WTC11 (cell line): ENCODE data around the gene GGA2. TPM values are rescaled to one million over a fixed set of nuclear protein-coding genes. Genes with fewer than 3 reads are reported as not detected.

Experiments used
- ATAC-seq: fragments of 200-7000 bp; cut with Tn5 transposase; 2 replicates; pipeline ENCODE4 v1.10.0; 2021; ENCODE audit warnings: mild to moderate bottlenecking, moderate library complexity
- CTCF ChIA-PET: fragments of 300-600 bp; sonication (Branson Sonifier 250); formaldehyde crosslinking; loops from one replicate; lab custom pipeline; 2021; ENCODE audit warnings: antibody characterized with exemption; lab: Charles Lee
- POLR2A ChIA-PET: fragments of 350-600 bp; sonication (Branson Sonifier 250); formaldehyde crosslinking; loops from one replicate; lab custom pipeline; 2021; ENCODE audit warnings: antibody characterized with exemption; lab: Charles Lee
- DNase-seq: peaks from one replicate; pipeline ENCODE4 v3.0.0; 2021; ENCODE audit warnings: low spot score
- H3K27ac Mint-ChIP-seq: 2 replicates; pipeline ENCODE4 v1.8.0; 2021; ENCODE audit warnings: mixed read lengths
- H3K27me3 Mint-ChIP-seq: 2 replicates; pipeline ENCODE4 v1.8.0; 2021; ENCODE audit warnings: low read depth, mild to moderate bottlenecking, moderate library complexity, mixed read lengths
- H3K36me3 Mint-ChIP-seq: 2 replicates; pipeline ENCODE4 v1.8.0; 2021; ENCODE audit warnings: mixed read lengths
- H3K4me1 Mint-ChIP-seq: 2 replicates; pipeline ENCODE4 v1.8.0; 2022; ENCODE audit warnings: mixed read lengths
- H3K4me3 Mint-ChIP-seq: 2 replicates; pipeline ENCODE4 v1.8.0; 2021; ENCODE audit warnings: mild to moderate bottlenecking, moderate library complexity, mixed read lengths
- H3K9me3 Mint-ChIP-seq: 2 replicates; pipeline ENCODE4 v1.8.0; 2021; ENCODE audit warnings: mixed read lengths
- AFF4 ChIP-seq: sonication (generic); formaldehyde crosslinking; IDR thresholded peaks from 2 replicates; pipeline ENCODE4 v1.8.1; 2023; ENCODE audit warnings: mild to moderate bottlenecking, missing genetic modification reagents, borderline replicate concordance
- ATF1 ChIP-seq: sonication (generic); formaldehyde crosslinking; IDR thresholded peaks from 2 replicates; pipeline ENCODE4 v1.8.1; 2023; ENCODE audit warnings: mild to moderate bottlenecking, moderate library complexity, missing genetic modification reagents
- ATF2 ChIP-seq: sonication (generic); formaldehyde crosslinking; IDR thresholded peaks from 2 replicates; pipeline ENCODE4 v1.8.1; 2022; ENCODE audit warnings: low read depth, missing genetic modification reagents, borderline replicate concordance
- ATF3 ChIP-seq: sonication (generic); formaldehyde crosslinking; conservative IDR thresholded peaks from 2 replicates; pipeline ENCODE4 v1.8.1; 2022; ENCODE audit warnings: mild to moderate bottlenecking, missing genetic modification reagents
- CBFB ChIP-seq: sonication (generic); formaldehyde crosslinking; IDR thresholded peaks from 2 replicates; pipeline ENCODE4 v1.8.1; 2022; ENCODE audit warnings: mild to moderate bottlenecking, low read depth, missing genetic modification reagents
- CTCF ChIP-seq: fragments of 200-600 bp; IDR thresholded peaks from 2 replicates; pipeline ENCODE4 v1.8.0; 2022; ENCODE audit warnings: antibody characterized with exemption
- E2F4 ChIP-seq: sonication (generic); formaldehyde crosslinking; IDR thresholded peaks from 2 replicates; pipeline ENCODE4 v1.8.1; 2022; ENCODE audit warnings: low read depth, mild to moderate bottlenecking, moderate library complexity, missing genetic modification reagents, borderline replicate concordance
- ELF4 ChIP-seq: sonication (generic); formaldehyde crosslinking; IDR thresholded peaks from 2 replicates; pipeline ENCODE4 v1.8.1; 2022; ENCODE audit warnings: low read depth, mild to moderate bottlenecking, moderate library complexity, missing genetic modification reagents
- EMX1 ChIP-seq: fragments of 250-450 bp; sonication (Bioruptor Pico); IDR thresholded peaks from 2 replicates; pipeline ENCODE4 v1.8.0; 2021; ENCODE audit warnings: mild to moderate bottlenecking
- ERG ChIP-seq: fragments of 250-450 bp; sonication (Bioruptor Pico); IDR thresholded peaks from 2 replicates; pipeline ENCODE4 v1.8.0; 2021; ENCODE audit warnings: mild to moderate bottlenecking
- FOXP1 ChIP-seq: sonication (generic); formaldehyde crosslinking; IDR thresholded peaks from 2 replicates; pipeline ENCODE4 v1.8.0; 2022; ENCODE audit warnings: missing genetic modification reagents, mild to moderate bottlenecking, moderate library complexity, borderline replicate concordance
- FOXP4 ChIP-seq: sonication (generic); formaldehyde crosslinking; IDR thresholded peaks from 2 replicates; pipeline ENCODE4 v1.8.0; 2022; ENCODE audit warnings: mild to moderate bottlenecking, missing genetic modification reagents
- GRHL2 ChIP-seq: fragments of 250-450 bp; sonication (Bioruptor Pico); IDR thresholded peaks from 2 replicates; pipeline ENCODE4 v1.8.0; 2022; ENCODE audit warnings: mild to moderate bottlenecking, moderate library complexity; ENCODE audit not compliant: insufficient replicate concordance, severe bottlenecking
- MYBL2 ChIP-seq: sonication (generic); formaldehyde crosslinking; IDR thresholded peaks from 2 replicates; pipeline ENCODE4 v1.8.1; 2023; ENCODE audit warnings: mild to moderate bottlenecking, moderate library complexity, missing genetic modification reagents
- NR2C2 ChIP-seq: sonication (generic); formaldehyde crosslinking; IDR thresholded peaks from 2 replicates; pipeline ENCODE4 v1.8.0; 2022; ENCODE audit warnings: mild to moderate bottlenecking, missing genetic modification reagents
- OVOL2 ChIP-seq: fragments of 250-450 bp; sonication (Bioruptor Pico); IDR thresholded peaks from 2 replicates; pipeline ENCODE4 v1.9.0; 2021; ENCODE audit warnings: mild to moderate bottlenecking, borderline replicate concordance
- TCF7 ChIP-seq: sonication (generic); formaldehyde crosslinking; IDR thresholded peaks from 2 replicates; pipeline ENCODE4 v1.8.0; 2022; ENCODE audit warnings: mild to moderate bottlenecking, low read depth, missing genetic modification reagents, moderate library complexity
- TEAD4 ChIP-seq: sonication (generic); formaldehyde crosslinking; IDR thresholded peaks from 2 replicates; pipeline ENCODE4 v1.8.0; 2022; ENCODE audit warnings: mild to moderate bottlenecking, missing genetic modification reagents
- ZBTB21 ChIP-seq: sonication (generic); formaldehyde crosslinking; IDR thresholded peaks from 2 replicates; pipeline ENCODE4 v1.8.1; 2023; ENCODE audit warnings: mild to moderate bottlenecking, missing genetic modification reagents, borderline replicate concordance
- ZNF121 ChIP-seq: sonication (generic); formaldehyde crosslinking; IDR thresholded peaks from 2 replicates; pipeline ENCODE4 v1.8.0; 2023; ENCODE audit warnings: missing genetic modification reagents
- ZNF138 ChIP-seq: sonication (generic); formaldehyde crosslinking; conservative IDR thresholded peaks from 2 replicates; pipeline ENCODE4 v1.8.1; 2022; ENCODE audit warnings: mild to moderate bottlenecking, moderate library complexity, missing genetic modification reagents
- ZNF281 ChIP-seq: sonication (generic); formaldehyde crosslinking; IDR thresholded peaks from 2 replicates; pipeline ENCODE4 v1.8.0; 2023; ENCODE audit warnings: mild to moderate bottlenecking, missing genetic modification reagents
- ZNF416 ChIP-seq: fragments of 250-450 bp; sonication (Bioruptor Pico); IDR thresholded peaks from 2 replicates; pipeline ENCODE4 v1.9.0; 2021; ENCODE audit warnings: mild to moderate bottlenecking, inconsistent platforms
- total RNA-seq: library from RNA; stranded (reverse); gene quantifications from 3 replicates; pipeline ENCODE4 v1.2.3, GENCODE V29; 2021

GGA2 gene
- total RNA-seq, 1 experiment from 2014 or later, result 107 TPM

- TF ChIP-seq OVOL2 (CRISPR knock-in tag) (no peak), ZNF138 (CRISPR knock-in tag) (no peak), FOXP1 (no peak), ATF2 (CRISPR knock-in tag) (no peak), NR2C2 (CRISPR knock-in tag) (no peak)
These were observed 30.0 kb downstream of the GGA2 start (continued) for GRCh38 chr16:23480257-23480656.

GRCh38 chr16:23479138-23479537 is 31.2 kb downstream of the GGA2 start:
- Mint-ChIP-seq H3K9me3 (no peaks in the 10 kb centered on the region), H3K4me1 (no peaks in the 10 kb centered on the region), H3K27me3 (no peaks in the 10 kb centered on the region), H3K36me3 (peaks cover 85% of the 10 kb centered on the region), H3K4me3 (no peak overlapping the region), H3K27ac (no peak overlapping the region)
- ATAC-seq, result no peak
- no peak for DNase-seq
- ChIA-PET POLR2A (no interaction called here), CTCF (no interaction called here)
- TF ChIP-seq GRHL2 (CRISPR knock-in tag) (no peak), MYBL2 (no peak), ZNF121 (CRISPR knock-in tag) (no peak), ZNF416 (CRISPR knock-in tag) (no peak), TCF7 (no peak), ERG (no peak), ATF1 (CRISPR knock-in tag) (no peak), ZNF281 (CRISPR knock-in tag) (no peak), CTCF (no peak), EMX1 (CRISPR knock-in tag) (no peak), ZBTB21 (CRISPR knock-in tag) (no peak), TEAD4 (no peak), ATF3 (no peak), FOXP4 (CRISPR knock-in tag) (no peak), E2F4 (no peak), AFF4 (CRISPR knock-in tag) (no peak), CBFB (CRISPR knock-in tag) (no peak), ELF4 (no peak)
